ENCODE data around the gene WNT10A.

Gene WNT10A

GRCh38 chr2:218876562-218877219, 4.0 kb upstream of the WNT10A start:
- Histone ChIP-seq H3K27ac (no peak overlapping the region), H3K4me1 (ENCODE audit: control insufficient read depth in 1 of 2, insufficient read depth in 1 of 2, low read depth in 1 of 2, low read length in 1 of 2) (peaks cover 0 to 3% of the 10 kb centered on the region in 2 experiments), H3K9me3 (no peaks in the 10 kb centered on the region), H3K27me3 (peaks cover 100% of the 10 kb centered on the region), H3K36me3 (no peaks in the 10 kb centered on the region), H3K4me3 (ENCODE audit: low read depth in 1 of 2, low read length in 1 of 2) (no peak overlapping the region)
- peak; percentile 78 for TF ChIP-seq CTCF (IDR thresholded peaks at IDR 0.05)

GRCh38 chr2:218877331-218877730, 3.3 kb upstream of the WNT10A start:
- Histone ChIP-seq H3K4me1 (ENCODE audit: control insufficient read depth in 1 of 2, insufficient read depth in 1 of 2, low read depth in 1 of 2, low read length in 1 of 2) (peaks cover 0 to 3% of the 10 kb centered on the region in 2 experiments), H3K27me3 (peaks cover 100% of the 10 kb centered on the region)
- TF ChIP-seq CTCF (IDR thresholded peaks at IDR 0.05): no peak

DNA sequence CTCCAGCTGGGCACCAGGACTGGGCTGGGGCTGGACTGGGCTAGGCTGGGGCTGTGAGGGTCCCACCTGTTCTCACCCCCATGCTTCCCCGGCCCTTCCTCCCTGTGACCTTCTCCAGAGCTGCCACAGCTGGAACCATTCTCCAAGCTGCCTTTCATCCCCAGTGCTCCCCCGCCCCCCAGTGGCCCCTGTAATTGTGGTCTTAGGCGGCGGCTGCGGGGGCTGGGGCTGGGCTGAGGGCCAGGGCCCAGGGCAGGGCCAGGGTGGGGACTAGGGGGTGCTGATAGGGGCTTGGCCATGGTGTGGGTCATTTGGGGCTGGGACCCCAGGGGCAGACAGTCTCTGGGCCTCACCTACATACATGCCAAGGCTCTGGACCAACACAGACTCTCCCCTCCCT, 2.8 kb upstream of the WNT10A start:
- H3K27ac ChIP-seq: no peak overlapping the region
- TF ChIP-seq CTCF (IDR thresholded peaks at IDR 0.05): no peak
- H3K4me1 ChIP-seq (ENCODE audit: control insufficient read depth in 1 of 2, insufficient read depth in 1 of 2, low read depth in 1 of 2, low read length in 1 of 2): peaks cover 0 to 3% of the 10 kb centered on the region in 2 experiments
- no peak overlapping the region for H3K4me3 ChIP-seq (ENCODE audit: low read depth in 1 of 2, low read length in 1 of 2)
- no peaks in the 10 kb centered on the region for H3K36me3 ChIP-seq
- H3K27me3 ChIP-seq: peaks cover 100% of the 10 kb centered on the region
- no peaks in the 10 kb centered on the region for H3K9me3 ChIP-seq

More at GRCh38 chr2:218877331-218877730, 3.3 kb upstream of the WNT10A start:
- Histone ChIP-seq H3K27ac (no peak overlapping the region), H3K4me3 (ENCODE audit: low read depth in 1 of 2, low read length in 1 of 2) (no peak overlapping the region), H3K36me3 (no peaks in the 10 kb centered on the region), H3K9me3 (no peaks in the 10 kb centered on the region)

- no peak overlapping the region for H3K4me3 ChIP-seq (ENCODE audit: low read depth in 1 of 2, low read length in 1 of 2)
- H3K4me1 ChIP-seq (ENCODE audit: control insufficient read depth in 1 of 2, insufficient read depth in 1 of 2, low read depth in 1 of 2, low read length in 1 of 2): peaks cover 0 to 3% of the 10 kb centered on the region in 2 experiments
- TF ChIP-seq CTCF (IDR thresholded peaks at IDR 0.05): no peak
- H3K9me3 ChIP-seq: no peaks in the 10 kb centered on the region
- H3K27me3 ChIP-seq: peaks cover 100% of the 10 kb centered on the region
- H3K36me3 ChIP-seq: no peaks in the 10 kb centered on the region
- H3K27ac ChIP-seq: no peak overlapping the region
Measured at GRCh38 chr2:218878486-218878885, 2.2 kb upstream of the WNT10A start.

DNA sequence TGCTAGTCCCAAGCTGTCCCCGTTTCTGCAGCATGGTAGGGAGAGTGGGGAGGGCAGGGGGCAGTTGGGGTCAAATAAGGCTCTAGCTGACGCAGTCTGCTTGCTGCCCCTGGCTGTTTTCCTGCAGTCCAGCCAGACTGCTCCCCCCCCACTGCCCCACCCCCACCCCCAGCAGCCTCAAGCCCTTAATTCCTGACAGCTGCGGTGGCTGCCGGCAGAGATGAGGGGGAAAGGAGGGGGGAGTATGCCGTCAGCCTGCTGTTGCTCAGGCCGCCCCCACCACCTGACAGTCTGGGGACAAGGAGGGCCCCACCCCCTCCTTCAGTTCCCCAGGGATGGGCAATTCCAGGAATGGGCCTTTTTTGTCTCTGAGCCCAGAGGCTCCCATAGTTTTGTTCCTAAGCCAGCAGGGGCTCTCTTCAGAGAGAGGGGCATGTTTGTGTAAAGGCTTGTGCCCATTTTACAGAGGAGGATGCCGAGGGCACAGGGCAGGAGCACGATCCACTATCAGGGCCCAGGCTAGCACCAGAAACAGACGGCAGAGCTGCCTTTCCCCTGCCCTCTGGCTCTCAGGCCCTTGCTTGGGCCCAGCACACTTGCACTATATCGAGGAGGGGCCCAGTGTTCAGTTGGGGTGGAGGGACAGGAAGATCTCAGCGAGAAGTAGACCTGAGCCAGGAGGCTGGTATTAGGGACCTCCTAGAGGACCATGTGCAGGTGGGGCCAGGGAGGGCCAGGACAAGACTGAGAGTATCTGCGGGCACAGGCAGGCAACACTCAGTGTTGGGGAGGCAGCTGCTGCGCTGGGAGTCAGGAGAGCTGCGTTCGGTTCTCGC, 1.5 kb upstream of the WNT10A start:
- no peaks in the 10 kb centered on the region for H3K36me3 ChIP-seq
- no peaks in the 10 kb centered on the region for H3K9me3 ChIP-seq
- no peak for TF ChIP-seq CTCF (IDR thresholded peaks at IDR 0.05)
- peaks cover 100% of the 10 kb centered on the region for H3K27me3 ChIP-seq
- no peak overlapping the region for H3K4me3 ChIP-seq (ENCODE audit: low read depth in 1 of 2, low read length in 1 of 2)
- peaks cover 0 to 3% of the 10 kb centered on the region in 2 experiments for H3K4me1 ChIP-seq (ENCODE audit: control insufficient read depth in 1 of 2, insufficient read depth in 1 of 2, low read depth in 1 of 2, low read length in 1 of 2)
- no peak overlapping the region for H3K27ac ChIP-seq
